VCaP (cell line): ENCODE measurements around the gene NFASC.

Source experiments
- H3K27ac ChIP-seq: fragments of 450-650 bp; 2 replicates; pipeline ENCODE4 v1.5.1; 2017
- TF ChIP-seq, protein P1 (sequence below): fragments of 450-650 bp; conservative IDR thresholded peaks from 2 replicates; pipeline ENCODE4 v1.5.1; 2017; ENCODE audit warnings: mild to moderate bottlenecking, moderate library complexity

The NFASC gene

GRCh38 chr1:205026181-205026580 is 155.5 kb downstream of the NFASC start:
- TF ChIP-seq, protein P1, sequence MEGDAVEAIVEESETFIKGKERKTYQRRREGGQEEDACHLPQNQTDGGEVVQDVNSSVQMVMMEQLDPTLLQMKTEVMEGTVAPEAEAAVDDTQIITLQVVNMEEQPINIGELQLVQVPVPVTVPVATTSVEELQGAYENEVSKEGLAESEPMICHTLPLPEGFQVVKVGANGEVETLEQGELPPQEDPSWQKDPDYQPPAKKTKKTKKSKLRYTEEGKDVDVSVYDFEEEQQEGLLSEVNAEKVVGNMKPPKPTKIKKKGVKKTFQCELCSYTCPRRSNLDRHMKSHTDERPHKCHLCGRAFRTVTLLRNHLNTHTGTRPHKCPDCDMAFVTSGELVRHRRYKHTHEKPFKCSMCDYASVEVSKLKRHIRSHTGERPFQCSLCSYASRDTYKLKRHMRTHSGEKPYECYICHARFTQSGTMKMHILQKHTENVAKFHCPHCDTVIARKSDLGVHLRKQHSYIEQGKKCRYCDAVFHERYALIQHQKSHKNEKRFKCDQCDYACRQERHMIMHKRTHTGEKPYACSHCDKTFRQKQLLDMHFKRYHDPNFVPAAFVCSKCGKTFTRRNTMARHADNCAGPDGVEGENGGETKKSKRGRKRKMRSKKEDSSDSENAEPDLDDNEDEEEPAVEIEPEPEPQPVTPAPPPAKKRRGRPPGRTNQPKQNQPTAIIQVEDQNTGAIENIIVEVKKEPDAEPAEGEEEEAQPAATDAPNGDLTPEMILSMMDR, result no peak
- H3K27ac ChIP-seq, result no peak overlapping the region

GRCh38 chr1:205028390-205028789 is 157.7 kb downstream of the NFASC start:
- TF ChIP-seq, protein P1, result no peak
- no peak overlapping the region for H3K27ac ChIP-seq

- no peak overlapping the region for H3K27ac ChIP-seq
- TF ChIP-seq, protein P1, result no peak
Measured at GRCh38 chr1:205028924-205029323, 158.3 kb downstream of the NFASC start.

DNA sequence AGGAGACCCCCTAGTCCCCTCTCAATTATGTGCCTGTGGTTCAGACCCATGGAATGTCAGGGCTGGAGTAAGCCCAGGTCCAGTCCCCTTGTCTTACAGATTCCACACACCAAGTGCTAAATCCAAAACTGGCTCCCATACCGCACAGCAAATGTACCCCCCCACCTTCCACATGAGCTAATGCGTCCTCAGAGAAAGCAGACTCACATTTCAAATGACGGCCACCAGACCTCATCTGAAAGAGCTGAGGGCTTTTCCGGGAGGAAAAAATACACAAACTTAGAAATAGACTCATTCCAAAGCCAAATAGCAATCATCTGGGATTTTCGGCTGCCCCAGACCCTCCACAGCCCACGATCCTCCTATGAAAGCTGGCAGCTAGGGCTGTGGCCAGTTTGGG is 159.6 kb downstream of the NFASC start:
- H3K27ac ChIP-seq, result no peak overlapping the region
- TF ChIP-seq, protein P1, result no peak

GRCh38 chr1:205030896-205031295 is 160.2 kb downstream of the NFASC start:
- no peak overlapping the region for H3K27ac ChIP-seq
- TF ChIP-seq, protein P1, result no peak

- TF ChIP-seq, protein P1, result no peak
- no peak overlapping the region for H3K27ac ChIP-seq
Measured at GRCh38 chr1:205032508-205032907, 161.8 kb downstream of the NFASC start.

DNA sequence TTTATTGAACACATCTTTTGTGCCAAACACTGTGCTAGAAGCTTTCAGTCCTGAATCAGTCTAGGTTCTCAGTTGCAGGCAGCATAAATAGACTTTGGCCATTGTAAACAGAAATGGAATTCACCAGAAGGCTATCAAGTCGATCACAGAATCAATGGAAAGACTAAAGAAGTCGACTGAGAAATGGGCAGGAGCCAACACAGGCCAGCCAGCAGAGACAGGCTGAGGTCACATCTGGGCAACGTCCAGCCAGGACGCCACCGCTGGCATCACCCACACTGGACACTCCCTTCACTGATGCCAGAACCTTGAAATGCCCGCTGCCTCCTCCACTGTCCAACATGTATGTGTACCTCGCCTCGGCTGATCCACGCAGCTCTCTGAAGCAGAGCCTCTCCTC is 166.9 kb downstream of the NFASC start:
- H3K27ac ChIP-seq, result no peak overlapping the region
- TF ChIP-seq, protein P1, result no peak
